WTC11 (cell line): ENCODE data around the gene LRRC40. TPM values are rescaled to one million over a fixed set of nuclear protein-coding genes. Genes with fewer than 3 reads are reported as not detected.

Experiments
- ATAC-seq: fragments of 200-7000 bp; cut with Tn5 transposase; 2 replicates; pipeline ENCODE4 v1.10.0; 2021; ENCODE audit warnings: mild to moderate bottlenecking, moderate library complexity
- CTCF ChIA-PET: fragments of 300-600 bp; sonication (Branson Sonifier 250); formaldehyde crosslinking; loops from one replicate; lab custom pipeline; 2021; ENCODE audit warnings: antibody characterized with exemption; lab: Charles Lee
- POLR2A ChIA-PET: fragments of 350-600 bp; sonication (Branson Sonifier 250); formaldehyde crosslinking; loops from one replicate; lab custom pipeline; 2021; ENCODE audit warnings: antibody characterized with exemption; lab: Charles Lee
- DNase-seq: peaks from one replicate; pipeline ENCODE4 v3.0.0; 2021; ENCODE audit warnings: low spot score
- H3K27ac Mint-ChIP-seq: 2 replicates; pipeline ENCODE4 v1.8.0; 2021; ENCODE audit warnings: mixed read lengths
- H3K27me3 Mint-ChIP-seq: 2 replicates; pipeline ENCODE4 v1.8.0; 2021; ENCODE audit warnings: low read depth, mild to moderate bottlenecking, moderate library complexity, mixed read lengths
- H3K36me3 Mint-ChIP-seq: 2 replicates; pipeline ENCODE4 v1.8.0; 2021; ENCODE audit warnings: mixed read lengths
- H3K4me1 Mint-ChIP-seq: 2 replicates; pipeline ENCODE4 v1.8.0; 2022; ENCODE audit warnings: mixed read lengths
- H3K4me3 Mint-ChIP-seq: 2 replicates; pipeline ENCODE4 v1.8.0; 2021; ENCODE audit warnings: mild to moderate bottlenecking, moderate library complexity, mixed read lengths
- H3K9me3 Mint-ChIP-seq: 2 replicates; pipeline ENCODE4 v1.8.0; 2021; ENCODE audit warnings: mixed read lengths
- CBFB ChIP-seq: sonication (generic); formaldehyde crosslinking; IDR thresholded peaks from 2 replicates; pipeline ENCODE4 v1.8.1; 2022; ENCODE audit warnings: mild to moderate bottlenecking, low read depth, missing genetic modification reagents
- CREM ChIP-seq: sonication (generic); formaldehyde crosslinking; IDR thresholded peaks from 2 replicates; pipeline ENCODE4 v1.8.1; 2022; ENCODE audit warnings: mild to moderate bottlenecking, missing genetic modification reagents, moderate library complexity
- NFATC4 ChIP-seq: fragments of 250-450 bp; sonication (Bioruptor Pico); IDR thresholded peaks from 2 replicates; pipeline ENCODE4 v1.9.0; 2021; ENCODE audit warnings: mild to moderate bottlenecking
- PRRX2 ChIP-seq: fragments of 250-450 bp; sonication (Bioruptor Pico); IDR thresholded peaks from 2 replicates; pipeline ENCODE4 v1.8.0; 2021; ENCODE audit warnings: mild to moderate bottlenecking
- SMAD3 ChIP-seq: sonication (generic); formaldehyde crosslinking; IDR thresholded peaks from 2 replicates; pipeline ENCODE4 v1.8.0; 2022; ENCODE audit warnings: missing genetic modification reagents, mild to moderate bottlenecking, borderline replicate concordance
- SOX15 ChIP-seq: fragments of 250-450 bp; sonication (Bioruptor Pico); IDR thresholded peaks from 2 replicates; pipeline ENCODE4 v1.9.0; 2021; ENCODE audit warnings: mild to moderate bottlenecking
- TCF7 ChIP-seq: sonication (generic); formaldehyde crosslinking; IDR thresholded peaks from 2 replicates; pipeline ENCODE4 v1.8.0; 2022; ENCODE audit warnings: mild to moderate bottlenecking, low read depth, missing genetic modification reagents, moderate library complexity
- ZNF121 ChIP-seq: sonication (generic); formaldehyde crosslinking; IDR thresholded peaks from 2 replicates; pipeline ENCODE4 v1.8.0; 2023; ENCODE audit warnings: missing genetic modification reagents
- ZNF138 ChIP-seq: sonication (generic); formaldehyde crosslinking; conservative IDR thresholded peaks from 2 replicates; pipeline ENCODE4 v1.8.1; 2022; ENCODE audit warnings: mild to moderate bottlenecking, moderate library complexity, missing genetic modification reagents
- total RNA-seq: library from RNA; stranded (reverse); gene quantifications from 3 replicates; pipeline ENCODE4 v1.2.3, GENCODE V29; 2021
- TF ChIP-seq, protein P1 (sequence below): sonication (generic); formaldehyde crosslinking; IDR thresholded peaks from 2 replicates; pipeline ENCODE4 v1.8.0; 2023; ENCODE audit warnings: missing genetic modification reagents, mild to moderate bottlenecking, borderline replicate concordance
- TF ChIP-seq, protein P2 (sequence below): sonication (generic); formaldehyde crosslinking; IDR thresholded peaks from 2 replicates; pipeline ENCODE4 v1.8.1; 2023; ENCODE audit warnings: mild to moderate bottlenecking, missing genetic modification reagents, moderate library complexity
- TF ChIP-seq, protein P3 (sequence below): fragments of 200-600 bp; IDR thresholded peaks from 2 replicates; pipeline ENCODE4 v1.8.0; 2022; ENCODE audit warnings: antibody characterized with exemption

LRRC40 gene
- total RNA-seq, 1 experiment from 2014 or later, result 26.7 TPM

DNA sequence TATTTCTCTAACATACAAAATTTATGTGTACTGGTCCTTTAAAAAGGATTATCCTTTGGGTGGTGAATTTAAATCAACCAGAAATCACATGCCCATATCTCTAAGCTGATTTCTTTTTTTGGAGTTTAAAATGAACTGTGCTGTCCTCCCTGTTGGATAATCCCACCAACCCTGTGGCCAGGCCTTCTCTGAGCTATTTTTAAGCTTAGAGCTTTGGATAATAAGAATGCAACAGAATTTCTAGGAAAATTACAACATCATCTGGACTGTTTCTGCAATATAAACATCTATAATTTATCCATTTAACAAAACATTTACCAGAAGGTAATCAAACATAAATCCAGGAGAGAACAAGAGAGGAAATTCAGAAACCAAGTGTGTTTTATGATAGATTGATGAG is 88.3 kb downstream of the LRRC40 start (continued):
- TF ChIP-seq, protein P1, sequence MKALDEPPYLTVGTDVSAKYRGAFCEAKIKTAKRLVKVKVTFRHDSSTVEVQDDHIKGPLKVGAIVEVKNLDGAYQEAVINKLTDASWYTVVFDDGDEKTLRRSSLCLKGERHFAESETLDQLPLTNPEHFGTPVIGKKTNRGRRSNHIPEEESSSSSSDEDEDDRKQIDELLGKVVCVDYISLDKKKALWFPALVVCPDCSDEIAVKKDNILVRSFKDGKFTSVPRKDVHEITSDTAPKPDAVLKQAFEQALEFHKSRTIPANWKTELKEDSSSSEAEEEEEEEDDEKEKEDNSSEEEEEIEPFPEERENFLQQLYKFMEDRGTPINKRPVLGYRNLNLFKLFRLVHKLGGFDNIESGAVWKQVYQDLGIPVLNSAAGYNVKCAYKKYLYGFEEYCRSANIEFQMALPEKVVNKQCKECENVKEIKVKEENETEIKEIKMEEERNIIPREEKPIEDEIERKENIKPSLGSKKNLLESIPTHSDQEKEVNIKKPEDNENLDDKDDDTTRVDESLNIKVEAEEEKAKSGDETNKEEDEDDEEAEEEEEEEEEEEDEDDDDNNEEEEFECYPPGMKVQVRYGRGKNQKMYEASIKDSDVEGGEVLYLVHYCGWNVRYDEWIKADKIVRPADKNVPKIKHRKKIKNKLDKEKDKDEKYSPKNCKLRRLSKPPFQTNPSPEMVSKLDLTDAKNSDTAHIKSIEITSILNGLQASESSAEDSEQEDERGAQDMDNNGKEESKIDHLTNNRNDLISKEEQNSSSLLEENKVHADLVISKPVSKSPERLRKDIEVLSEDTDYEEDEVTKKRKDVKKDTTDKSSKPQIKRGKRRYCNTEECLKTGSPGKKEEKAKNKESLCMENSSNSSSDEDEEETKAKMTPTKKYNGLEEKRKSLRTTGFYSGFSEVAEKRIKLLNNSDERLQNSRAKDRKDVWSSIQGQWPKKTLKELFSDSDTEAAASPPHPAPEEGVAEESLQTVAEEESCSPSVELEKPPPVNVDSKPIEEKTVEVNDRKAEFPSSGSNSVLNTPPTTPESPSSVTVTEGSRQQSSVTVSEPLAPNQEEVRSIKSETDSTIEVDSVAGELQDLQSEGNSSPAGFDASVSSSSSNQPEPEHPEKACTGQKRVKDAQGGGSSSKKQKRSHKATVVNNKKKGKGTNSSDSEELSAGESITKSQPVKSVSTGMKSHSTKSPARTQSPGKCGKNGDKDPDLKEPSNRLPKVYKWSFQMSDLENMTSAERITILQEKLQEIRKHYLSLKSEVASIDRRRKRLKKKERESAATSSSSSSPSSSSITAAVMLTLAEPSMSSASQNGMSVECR (CRISPR knock-in tag), result no peak

DNA sequence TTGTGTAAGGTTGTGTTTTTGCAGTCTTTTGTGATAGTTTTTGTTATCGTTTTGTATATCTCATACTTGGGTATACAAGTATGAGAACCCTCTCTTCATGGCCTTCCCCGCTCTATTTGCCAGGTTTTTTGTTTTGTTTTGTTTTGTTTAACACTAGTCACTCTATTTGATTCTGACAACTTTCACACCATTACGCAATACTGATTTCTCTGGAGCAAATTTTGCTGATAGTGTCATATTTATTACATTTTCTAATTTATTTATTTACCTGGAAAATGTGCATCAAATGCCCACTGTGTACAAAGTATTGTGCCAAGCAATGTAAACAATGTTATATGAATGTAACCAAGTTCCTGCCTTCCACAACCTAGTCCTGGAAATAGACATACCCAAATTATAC is 90.1 kb downstream of the LRRC40 start:
- Mint-ChIP-seq H3K4me1 (0 out of 2 replicates have a peak, but pooled peaks cover 4% of the 10 kb centered on the region), H3K4me3 (no peak overlapping the region), H3K9me3 (peaks cover 9% of the 10 kb centered on the region), H3K27me3 (no peaks in the 10 kb centered on the region), H3K36me3 (no peaks in the 10 kb centered on the region), H3K27ac (no peak overlapping the region)
- ChIA-PET POLR2A (no interaction called here), CTCF (no interaction called here)
- no peak for ATAC-seq
- TF ChIP-seq, protein P1 (CRISPR knock-in tag), result no peak
- TF ChIP-seq NFATC4 (CRISPR knock-in tag) (no peak), ZNF121 (CRISPR knock-in tag) (no peak), TCF7 (CRISPR knock-in tag) (no peak), SMAD3 (CRISPR knock-in tag) (no peak), SOX15 (CRISPR knock-in tag) (no peak), PRRX2 (CRISPR knock-in tag) (no peak), ZNF138 (CRISPR knock-in tag) (no peak)
- TF ChIP-seq, protein P2, sequence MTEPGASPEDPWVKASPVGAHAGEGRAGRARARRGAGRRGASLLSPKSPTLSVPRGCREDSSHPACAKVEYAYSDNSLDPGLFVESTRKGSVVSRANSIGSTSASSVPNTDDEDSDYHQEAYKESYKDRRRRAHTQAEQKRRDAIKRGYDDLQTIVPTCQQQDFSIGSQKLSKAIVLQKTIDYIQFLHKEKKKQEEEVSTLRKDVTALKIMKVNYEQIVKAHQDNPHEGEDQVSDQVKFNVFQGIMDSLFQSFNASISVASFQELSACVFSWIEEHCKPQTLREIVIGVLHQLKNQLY (CRISPR knock-in tag), result no peak
- no peak for DNase-seq

DNA sequence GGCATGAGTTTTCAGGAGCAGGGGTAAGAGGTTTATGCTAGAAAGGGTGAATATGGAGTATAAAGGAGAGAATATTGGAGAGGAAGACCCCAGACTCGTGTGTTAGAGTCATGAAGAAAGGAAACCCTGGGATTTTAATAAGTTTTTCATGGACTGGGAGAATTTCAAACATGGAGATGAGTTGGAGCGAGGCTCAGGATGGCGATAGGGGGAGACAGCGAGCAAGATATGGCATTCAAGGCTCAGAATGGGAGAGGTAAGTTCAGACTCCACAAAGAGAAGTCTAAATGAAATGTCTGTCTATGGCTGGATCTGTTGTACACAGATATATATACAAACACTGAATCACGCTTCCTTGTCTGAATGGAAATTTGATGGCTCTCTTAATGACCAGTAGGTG is 92.5 kb downstream of the LRRC40 start:
- Mint-ChIP-seq H3K36me3 (no peaks in the 10 kb centered on the region), H3K27me3 (no peaks in the 10 kb centered on the region), H3K4me1 (no peaks in the 10 kb centered on the region), H3K9me3 (peaks cover 9% of the 10 kb centered on the region), H3K27ac (no peak overlapping the region), H3K4me3 (no peak overlapping the region)
- no peak for DNase-seq
- peak; percentile 79 for ATAC-seq
- CTCF ChIA-PET, result interaction anchor here (0.6 kb wide), 1 partner anchor 768 kb away, joined by 4 read pairs; no protein-coding TSS in a partner anchor
- TF ChIP-seq CREM (CRISPR knock-in tag) (no peak), CBFB (CRISPR knock-in tag) (no peak)
- TF ChIP-seq, protein P3, sequence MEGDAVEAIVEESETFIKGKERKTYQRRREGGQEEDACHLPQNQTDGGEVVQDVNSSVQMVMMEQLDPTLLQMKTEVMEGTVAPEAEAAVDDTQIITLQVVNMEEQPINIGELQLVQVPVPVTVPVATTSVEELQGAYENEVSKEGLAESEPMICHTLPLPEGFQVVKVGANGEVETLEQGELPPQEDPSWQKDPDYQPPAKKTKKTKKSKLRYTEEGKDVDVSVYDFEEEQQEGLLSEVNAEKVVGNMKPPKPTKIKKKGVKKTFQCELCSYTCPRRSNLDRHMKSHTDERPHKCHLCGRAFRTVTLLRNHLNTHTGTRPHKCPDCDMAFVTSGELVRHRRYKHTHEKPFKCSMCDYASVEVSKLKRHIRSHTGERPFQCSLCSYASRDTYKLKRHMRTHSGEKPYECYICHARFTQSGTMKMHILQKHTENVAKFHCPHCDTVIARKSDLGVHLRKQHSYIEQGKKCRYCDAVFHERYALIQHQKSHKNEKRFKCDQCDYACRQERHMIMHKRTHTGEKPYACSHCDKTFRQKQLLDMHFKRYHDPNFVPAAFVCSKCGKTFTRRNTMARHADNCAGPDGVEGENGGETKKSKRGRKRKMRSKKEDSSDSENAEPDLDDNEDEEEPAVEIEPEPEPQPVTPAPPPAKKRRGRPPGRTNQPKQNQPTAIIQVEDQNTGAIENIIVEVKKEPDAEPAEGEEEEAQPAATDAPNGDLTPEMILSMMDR, result peak; percentile 35
- POLR2A ChIA-PET, result no interaction called here
